IMR-90 (cell line): ENCODE data around the gene TBC1D9.

Experiments
- CHD1 ChIP-seq: IDR thresholded peaks from 2 replicates; pipeline ENCODE4 v1.6.1; 2012; ENCODE audit warnings: low read depth, low read length, improper control_type of control experiment
- CTCF ChIP-seq: conservative IDR thresholded peaks from 2 replicates; pipeline ENCODE4 v1.5.1; 2012; ENCODE audit warnings: mild to moderate bottlenecking, low read depth, low read length, improper control_type of control experiment
- MAZ ChIP-seq: IDR thresholded peaks from 2 replicates; pipeline ENCODE4 v1.6.1; 2012; ENCODE audit warnings: low read depth, mild to moderate bottlenecking, low read length, improper control_type of control experiment, moderate library complexity, borderline replicate concordance
- MXI1 ChIP-seq: IDR thresholded peaks from 2 replicates; pipeline ENCODE4 v1.6.1; 2012; ENCODE audit warnings: low read depth, mild to moderate bottlenecking, low read length, moderate library complexity, borderline replicate concordance
- NFE2L2 ChIP-seq: fragments of 150-350 bp; IDR thresholded peaks from 2 replicates; pipeline ENCODE4 v1.6.1; 2016; ENCODE audit warnings: low read depth, mild to moderate bottlenecking, low read length
- POLR2A ChIP-seq: IDR thresholded peaks from 2 replicates; pipeline ENCODE4 v1.6.1; 2012; ENCODE audit warnings: mild to moderate bottlenecking, low read depth, low read length
- RCOR1 ChIP-seq: IDR thresholded peaks from 2 replicates; pipeline ENCODE4 v1.6.1; 2012; ENCODE audit warnings: mild to moderate bottlenecking, low read length, improper control_type of control experiment; ENCODE audit not compliant: insufficient replicate concordance
- RFX5 ChIP-seq: IDR thresholded peaks from 2 replicates; pipeline ENCODE4 v1.8.0; 2012; ENCODE audit warnings: low read depth, mild to moderate bottlenecking, low read length, moderate library complexity
- USF2 ChIP-seq: fragments of 150-350 bp; IDR thresholded peaks from 2 replicates; pipeline ENCODE4 v1.6.1; 2017; ENCODE audit warnings: mild to moderate bottlenecking, antibody characterized with exemption, low read length, low read depth
- TF ChIP-seq, protein P1 (sequence below): fragments of 150-350 bp; IDR thresholded peaks from 2 replicates; pipeline ENCODE4 v1.6.1; 2016; ENCODE audit warnings: low read depth, mild to moderate bottlenecking, low read length, moderate library complexity, borderline replicate concordance

DNA sequence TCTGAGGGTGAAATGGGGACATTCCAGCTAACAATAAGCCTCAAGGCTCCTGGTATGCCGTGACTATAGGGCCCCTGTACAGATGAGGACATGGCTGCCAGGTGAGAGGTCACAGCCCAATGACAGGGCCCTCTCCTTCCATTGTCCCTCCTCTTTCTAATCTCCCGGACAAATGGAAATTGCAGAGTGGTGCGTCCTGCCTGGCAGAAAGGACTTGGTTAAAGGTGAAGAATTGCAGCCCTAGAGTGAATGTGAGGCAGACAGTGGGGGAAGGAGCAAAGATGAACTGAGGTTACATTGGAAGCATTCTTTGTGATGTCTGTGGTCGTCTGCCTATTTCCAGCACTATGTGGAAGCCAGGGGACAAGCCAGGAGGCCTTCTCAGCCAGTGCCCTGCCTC lies 180.7 kb downstream of the TBC1D9 start:
- no peak for TF ChIP-seq CTCF
- TF ChIP-seq POLR2A, result no peak
- TF ChIP-seq NFE2L2, result no peak
- no peak for TF ChIP-seq USF2
- no peak for TF ChIP-seq RCOR1
- TF ChIP-seq MAZ, result no peak
- no peak for TF ChIP-seq CHD1
- no peak for TF ChIP-seq RFX5
- TF ChIP-seq, protein P1, sequence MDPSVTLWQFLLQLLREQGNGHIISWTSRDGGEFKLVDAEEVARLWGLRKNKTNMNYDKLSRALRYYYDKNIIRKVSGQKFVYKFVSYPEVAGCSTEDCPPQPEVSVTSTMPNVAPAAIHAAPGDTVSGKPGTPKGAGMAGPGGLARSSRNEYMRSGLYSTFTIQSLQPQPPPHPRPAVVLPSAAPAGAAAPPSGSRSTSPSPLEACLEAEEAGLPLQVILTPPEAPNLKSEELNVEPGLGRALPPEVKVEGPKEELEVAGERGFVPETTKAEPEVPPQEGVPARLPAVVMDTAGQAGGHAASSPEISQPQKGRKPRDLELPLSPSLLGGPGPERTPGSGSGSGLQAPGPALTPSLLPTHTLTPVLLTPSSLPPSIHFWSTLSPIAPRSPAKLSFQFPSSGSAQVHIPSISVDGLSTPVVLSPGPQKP, result no peak
- TF ChIP-seq MXI1, result no peak
